WERI-Rb-1 (cell line): ENCODE results near the gene SEPHS2.

Experiments
- DNase-seq: peaks from one replicate; pipeline ENCODE4 v3.0.0-alpha.2; 2020
- H3K27ac ChIP-seq: fragments of 250-450 bp; sonication (Bioruptor Pico); 2 replicates; pipeline ENCODE4 v1.5.1; 2020; ENCODE audit warnings: mild to moderate bottlenecking, moderate library complexity
- H3K27me3 ChIP-seq: fragments of 250-450 bp; sonication (Bioruptor Pico); 2 replicates; pipeline ENCODE4 v1.5.1; 2021; ENCODE audit warnings: mild to moderate bottlenecking, low read depth, moderate library complexity; ENCODE audit not compliant: insufficient read depth, severe bottlenecking
- H3K36me3 ChIP-seq: fragments of 250-450 bp; sonication (Bioruptor Pico); 2 replicates; pipeline ENCODE4 v1.5.1; 2020; ENCODE audit warnings: mild to moderate bottlenecking, moderate library complexity
- H3K4me3 ChIP-seq: 2 replicates; pipeline ENCODE4 v1.5.1; 2011; ENCODE audit warnings: low read depth, mild to moderate bottlenecking, control low read depth, low read length
- H3K9me3 ChIP-seq: fragments of 250-450 bp; sonication (Bioruptor Pico); 2 replicates; pipeline ENCODE4 v1.5.1; 2021; ENCODE audit warnings: mild to moderate bottlenecking, moderate library complexity; ENCODE audit not compliant: severe bottlenecking
- CTCF ChIP-seq: IDR thresholded peaks from 2 replicates; pipeline ENCODE4 v1.5.1; 2011; ENCODE audit warnings: low read depth, mild to moderate bottlenecking, control low read depth, inconsistent platforms, low read length

The SEPHS2 gene

GRCh38 chr16:30449116-30449435 is 3.4 kb upstream of the SEPHS2 start:
- Histone ChIP-seq H3K36me3 (peaks cover 6% of the 10 kb centered on the region; the same call in 1 of the 2 replicates), H3K4me3 (no peak overlapping the region), H3K9me3 (peaks cover 7% of the 10 kb centered on the region), H3K27me3 (no peaks in the 10 kb centered on the region), H3K27ac (no peak overlapping the region)
- DNase-seq, result no peak
- TF ChIP-seq CTCF, result no peak

DNA sequence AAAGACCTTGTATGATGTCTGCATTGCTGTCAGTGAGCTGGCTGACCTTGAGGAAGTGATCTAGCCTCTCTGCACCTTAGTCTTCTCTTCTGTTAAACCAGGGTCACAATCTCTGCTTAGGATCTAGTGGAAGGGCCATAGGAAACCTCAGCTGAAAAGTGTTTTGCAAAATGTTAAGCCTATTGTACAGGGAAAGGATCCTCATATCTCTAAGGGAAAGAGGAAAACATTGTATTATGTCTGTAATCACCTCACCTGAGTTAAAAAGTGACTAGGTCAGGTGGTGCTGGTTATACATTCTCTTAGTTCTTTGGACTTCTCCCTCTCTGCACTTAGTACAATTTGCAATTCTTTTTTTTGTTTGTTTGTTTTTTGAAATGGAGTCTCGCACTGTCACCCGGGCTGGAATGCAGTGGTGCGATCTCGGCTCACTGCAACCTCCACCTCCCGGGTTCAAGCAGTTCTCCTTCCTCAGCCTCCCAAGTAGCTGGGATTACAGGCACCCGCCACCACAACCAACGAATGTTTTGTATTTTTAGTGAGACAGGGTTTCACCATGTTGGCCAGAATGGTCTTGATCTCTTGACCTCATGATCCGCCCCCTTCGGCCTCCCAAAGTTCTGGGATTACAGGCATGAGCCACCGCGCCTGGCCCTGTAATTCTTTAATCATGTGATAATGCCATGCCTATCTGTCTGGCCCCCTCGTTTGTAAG is 2.0 kb upstream of the SEPHS2 start:
- no peak for DNase-seq
- Histone ChIP-seq H3K36me3 (peaks cover 13% of the 10 kb centered on the region), H3K4me3 (no peak overlapping the region), H3K27ac (no peak overlapping the region), H3K9me3 (peaks cover 7% of the 10 kb centered on the region), H3K27me3 (no peaks in the 10 kb centered on the region)
- no peak for TF ChIP-seq CTCF

GRCh38 chr16:30446203-30446595 is 525 bp upstream of the SEPHS2 start:
- peak overlapping the region; percentile 75 for H3K4me3 ChIP-seq
- H3K36me3 ChIP-seq, result peaks cover 13% of the 10 kb centered on the region
- H3K27me3 ChIP-seq, result no peaks in the 10 kb centered on the region
- peak overlapping the region; percentile 77 for H3K27ac ChIP-seq
- TF ChIP-seq CTCF, result no peak
- no peak for DNase-seq
- peaks cover 7% of the 10 kb centered on the region for H3K9me3 ChIP-seq

- TF ChIP-seq CTCF, result no peak
- Histone ChIP-seq H3K9me3 (peaks cover 7% of the 10 kb centered on the region), H3K36me3 (peaks cover 13% of the 10 kb centered on the region), H3K27ac (peak overlapping the region; percentile 77), H3K4me3 (peak overlapping the region; percentile 75), H3K27me3 (no peaks in the 10 kb centered on the region)
- DNase-seq, result no peak
These were observed 596 bp downstream of the SEPHS2 start for GRCh38 chr16:30445149-30445407.

DNA sequence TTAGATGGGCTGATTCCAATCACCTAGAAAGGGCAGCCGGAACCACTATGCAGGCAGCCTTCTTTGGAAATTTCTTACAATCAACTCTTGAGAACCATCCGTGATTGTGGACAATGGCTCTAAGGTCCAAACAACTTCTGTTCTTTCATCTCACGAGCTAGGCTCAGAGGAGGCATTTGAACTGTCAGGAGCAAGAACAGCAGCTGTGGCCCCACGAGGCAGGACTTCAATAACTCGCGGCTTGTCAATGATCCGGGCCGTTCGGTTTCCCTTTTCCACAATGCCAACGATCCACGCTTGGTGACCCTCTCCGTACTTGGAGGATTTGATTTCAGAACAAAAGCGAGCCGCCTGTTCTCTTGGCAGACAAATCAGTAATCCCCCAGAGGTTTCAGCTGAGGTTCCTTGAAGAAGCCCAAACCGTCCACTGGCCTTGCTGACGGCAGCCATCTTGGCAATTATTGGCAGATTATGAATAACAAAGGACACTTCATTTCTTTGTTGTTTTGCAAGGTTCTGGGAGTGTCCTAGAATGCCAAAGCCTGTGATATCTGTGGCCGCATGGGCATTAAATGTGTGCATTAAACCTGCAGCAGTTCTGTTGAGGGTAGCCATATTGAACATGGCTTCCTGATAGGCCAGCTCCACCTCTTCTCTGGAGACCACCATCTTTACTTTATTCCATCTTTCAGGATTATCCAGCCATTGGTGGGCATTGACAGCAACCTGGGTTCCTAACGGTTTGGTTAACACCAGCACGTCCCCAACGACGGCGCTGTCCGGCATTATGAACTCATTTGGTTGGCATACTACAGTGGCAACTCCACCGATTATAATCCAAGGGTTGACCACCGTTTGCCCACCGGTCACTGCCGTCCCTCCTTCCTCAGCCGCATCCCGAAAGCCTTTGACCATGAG is 1.2 kb downstream of the SEPHS2 start:
- peaks cover 7% of the 10 kb centered on the region for H3K9me3 ChIP-seq
- TF ChIP-seq CTCF, result no peak
- H3K27ac ChIP-seq, result peak overlapping the region; percentile 77
- peaks cover 13% of the 10 kb centered on the region for H3K36me3 ChIP-seq
- peak overlapping the region; percentile 75 for H3K4me3 ChIP-seq
- H3K27me3 ChIP-seq, result no peaks in the 10 kb centered on the region
- no peak for DNase-seq

DNA sequence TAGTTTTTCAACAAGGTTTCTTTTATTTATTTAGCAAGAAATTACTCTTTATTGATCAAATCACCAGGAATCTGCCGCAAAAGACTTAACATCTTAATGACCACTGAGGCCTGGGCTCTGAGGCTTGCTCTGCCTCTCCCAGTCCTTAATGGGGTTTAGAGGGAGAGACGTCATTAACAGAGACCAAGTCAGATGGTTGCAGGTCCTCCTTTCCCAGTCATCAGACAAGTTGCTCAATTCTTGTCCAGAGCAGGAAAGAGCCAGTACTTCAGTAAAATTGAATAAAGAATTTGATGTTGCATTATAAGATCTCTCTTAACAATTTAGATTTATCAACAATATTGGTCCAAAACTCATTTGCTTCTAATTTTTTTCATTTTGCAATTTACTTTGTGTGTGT is 2.0 kb downstream of the SEPHS2 start:
- no peak for TF ChIP-seq CTCF
- H3K27ac ChIP-seq, result no peak overlapping the region
- no peak overlapping the region for H3K4me3 ChIP-seq
- no peak for DNase-seq
- peaks cover 7% of the 10 kb centered on the region for H3K9me3 ChIP-seq
- H3K36me3 ChIP-seq, result peaks cover 13% of the 10 kb centered on the region
- H3K27me3 ChIP-seq, result no peaks in the 10 kb centered on the region
